SKM-1 (cell line): Measurements from ENCODE around the gene KRTAP9-8.
"Not testable (repeated sequence)": the region's sequence is repeated elsewhere in the genome, so short reads cannot be mapped to it uniquely, and the experiment has no call there.

ENCODE experiments used
- DNase-seq: peaks from one replicate; lab custom pipeline; 2025; ENCODE audit not compliant: unreplicated experiment; lab: John Stamatoyannopoulos, UW

The KRTAP9-8 gene, protein sequence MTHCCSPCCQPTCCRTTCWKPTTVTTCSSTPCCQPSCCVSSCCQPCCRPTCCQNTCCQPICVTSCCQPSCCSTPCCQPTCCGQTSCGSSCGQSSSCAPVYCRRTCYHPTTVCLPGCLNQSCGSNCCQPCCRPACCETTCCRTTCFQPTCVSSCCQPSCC

DNA sequence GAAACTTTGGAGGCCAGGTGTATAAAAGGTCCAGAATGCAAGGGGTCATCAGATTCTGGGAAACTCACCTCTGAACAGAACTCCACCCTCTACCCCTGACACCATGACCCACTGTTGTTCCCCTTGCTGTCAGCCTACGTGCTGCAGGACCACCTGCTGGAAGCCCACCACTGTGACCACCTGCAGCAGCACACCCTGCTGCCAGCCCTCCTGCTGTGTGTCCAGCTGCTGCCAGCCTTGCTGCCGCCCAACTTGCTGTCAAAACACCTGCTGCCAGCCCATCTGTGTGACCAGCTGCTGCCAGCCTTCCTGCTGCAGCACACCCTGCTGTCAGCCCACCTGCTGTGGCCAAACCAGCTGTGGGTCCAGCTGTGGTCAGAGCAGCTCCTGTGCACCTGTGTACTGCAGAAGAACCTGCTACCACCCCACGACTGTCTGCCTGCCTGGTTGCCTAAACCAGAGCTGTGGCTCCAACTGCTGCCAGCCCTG, at the start of gene KRTAP9-8:
KRTAP9-8 (plus strand) TSS at position 51 of the 489 bp plus-strand sequence; CDS start at position 104, 53 bp downstream.
- DNase-seq, result not testable (repeated sequence)

DNA sequence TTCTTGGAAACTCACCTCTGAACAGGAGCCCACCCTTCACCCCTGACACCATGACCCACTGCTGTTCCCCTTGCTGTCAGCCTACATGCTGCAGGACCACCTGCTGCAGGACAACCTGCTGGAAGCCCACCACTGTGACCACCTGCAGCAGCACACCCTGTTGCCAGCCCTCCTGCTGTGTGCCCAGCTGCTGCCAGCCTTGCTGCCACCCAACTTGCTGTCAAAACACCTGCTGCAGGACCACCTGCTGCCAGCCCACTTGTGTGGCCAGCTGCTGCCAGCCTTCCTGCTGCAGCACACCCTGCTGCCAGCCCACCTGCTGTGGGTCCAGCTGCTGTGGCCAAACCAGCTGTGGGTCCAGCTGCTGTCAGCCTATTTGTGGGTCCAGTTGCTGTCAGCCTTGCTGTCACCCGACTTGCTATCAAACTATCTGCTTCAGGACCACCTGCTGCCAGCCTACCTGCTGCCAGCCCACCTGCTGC, 47.9 kb upstream of the KRTAP9-8 start, which contains the start of gene KRTAP9-1:
KRTAP9-1 (plus strand) TSS at position 51 of the 482 bp plus-strand sequence; CDS start at position 51, 0 bp downstream.
- not testable (repeated sequence) for DNase-seq

DNA sequence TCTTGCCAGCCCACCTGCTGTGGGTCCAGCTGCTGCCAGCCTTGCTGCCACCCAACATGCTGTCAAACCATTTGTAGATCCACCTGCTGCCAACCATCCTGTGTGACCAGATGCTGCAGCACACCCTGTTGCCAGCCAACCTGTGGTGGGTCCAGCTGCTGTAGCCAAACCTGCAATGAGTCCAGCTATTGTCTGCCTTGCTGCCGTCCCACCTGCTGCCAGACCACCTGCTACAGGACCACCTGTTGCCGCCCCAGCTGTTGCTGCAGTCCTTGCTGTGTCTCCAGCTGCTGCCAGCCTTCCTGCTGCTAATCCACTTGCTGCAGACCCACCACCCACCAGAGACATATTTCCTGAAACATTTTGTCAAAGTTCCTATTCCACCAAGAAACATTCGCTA, 47.5 kb upstream of the KRTAP9-8 start:
- no peak for DNase-seq

DNA sequence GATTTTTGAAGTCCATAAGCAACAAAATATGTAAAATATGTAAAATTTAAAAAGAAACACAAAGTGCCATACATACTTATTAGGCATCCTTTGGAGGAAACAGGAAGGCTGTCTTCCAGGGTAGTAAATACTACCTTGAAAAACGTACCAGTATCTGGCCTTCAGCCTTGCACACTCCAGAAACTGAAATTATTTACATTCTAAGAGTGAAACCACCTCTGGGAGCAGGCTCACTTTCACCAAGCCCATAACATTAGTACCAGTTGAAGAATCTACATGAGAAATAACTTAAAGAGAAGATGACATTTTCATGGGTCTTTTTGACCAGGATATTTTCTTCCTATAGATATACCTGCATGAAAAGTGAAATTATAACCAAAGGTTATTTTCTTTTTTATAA, 41.7 kb upstream of the KRTAP9-8 start:
- DNase-seq, result no peak

DNA sequence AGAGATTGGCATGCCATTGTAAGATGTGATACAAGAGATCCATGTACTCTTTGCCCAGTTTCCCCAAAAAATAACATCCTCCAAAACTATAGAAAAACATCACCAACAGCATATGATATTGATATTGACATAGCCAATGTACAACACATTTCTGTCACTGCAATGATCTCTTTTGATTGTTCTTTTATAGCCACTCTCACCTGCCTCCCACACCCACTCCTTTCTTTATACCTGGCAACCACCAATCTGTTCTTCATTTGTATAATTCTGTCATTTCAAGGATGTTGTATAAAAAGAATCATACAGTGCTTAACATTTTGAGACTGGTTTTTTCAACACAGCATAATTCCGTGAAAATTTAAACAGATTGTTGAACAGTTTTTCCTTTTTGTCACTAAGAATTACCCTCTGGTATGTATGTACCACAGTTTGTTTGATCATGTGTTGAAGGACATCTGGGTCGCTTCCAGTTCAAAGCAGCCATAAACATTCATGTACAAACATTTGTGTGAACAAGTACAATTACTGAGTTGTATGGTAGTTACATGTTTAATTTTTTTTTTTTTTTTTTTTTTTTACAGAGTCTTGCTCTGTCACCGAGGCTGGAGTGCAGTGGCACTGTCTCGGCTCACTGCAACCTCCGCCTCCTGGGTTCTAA, 38.2 kb upstream of the KRTAP9-8 start:
- no peak for DNase-seq

DNA sequence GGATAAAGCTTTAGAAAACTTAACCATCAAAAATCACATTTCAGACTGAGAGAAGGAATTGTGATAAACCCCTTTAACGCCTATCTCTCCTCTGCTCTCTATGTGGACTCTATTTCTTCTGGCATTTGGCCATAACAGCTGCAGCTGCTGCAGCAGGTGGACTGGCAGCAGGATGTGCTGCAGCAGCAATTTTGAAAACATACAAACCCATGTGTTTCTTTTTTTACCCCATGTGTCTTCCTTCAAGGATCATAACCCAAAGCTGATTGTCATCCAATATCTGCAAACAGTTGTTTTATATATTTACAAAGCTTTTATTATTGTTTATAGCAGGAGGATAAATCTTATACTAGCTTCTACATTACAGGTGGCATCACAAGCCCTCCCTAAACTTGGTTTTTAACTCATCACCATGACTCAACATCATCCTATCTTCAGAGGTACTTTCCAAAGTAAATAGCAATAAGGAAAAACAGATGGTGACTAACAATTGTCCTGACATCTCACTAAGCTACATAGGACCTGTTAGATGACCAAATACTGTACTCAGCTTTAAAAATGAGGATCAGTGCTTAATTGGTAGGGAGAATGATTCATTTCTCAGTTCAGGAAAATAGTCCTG, 25.8 kb upstream of the KRTAP9-8 start:
- DNase-seq, result no peak

DNA sequence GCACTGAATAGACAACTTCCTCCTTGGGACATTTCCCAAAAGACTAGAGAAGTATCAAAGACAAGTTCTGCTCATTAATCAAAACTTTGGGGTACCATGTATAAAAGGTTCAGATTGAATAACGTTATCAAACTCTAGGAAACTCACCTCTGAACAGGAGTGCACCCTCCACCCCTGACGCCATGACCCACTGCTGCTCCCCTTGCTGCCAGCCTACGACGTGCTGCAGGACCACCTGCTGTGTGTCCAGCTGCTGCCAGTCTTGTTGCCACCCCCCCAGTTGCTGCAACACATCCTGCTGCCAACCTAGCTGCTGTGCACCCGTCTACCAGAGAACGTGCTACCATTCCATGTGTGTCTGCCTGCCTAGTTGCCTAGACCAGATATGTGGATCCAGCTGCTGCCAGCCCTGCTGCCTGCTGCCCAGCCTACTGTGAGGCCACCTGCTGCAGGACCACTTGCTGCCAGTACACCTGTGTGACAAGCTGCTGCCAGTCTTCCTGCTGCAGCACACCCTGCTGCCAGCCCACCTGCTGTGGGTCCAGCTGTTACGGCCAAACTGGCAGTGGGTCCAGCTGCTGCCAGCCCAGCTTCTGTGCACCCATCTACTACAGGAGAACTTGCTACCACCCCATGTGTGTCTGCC, 25.2 kb upstream of the KRTAP9-8 start:
- no peak for DNase-seq

DNA sequence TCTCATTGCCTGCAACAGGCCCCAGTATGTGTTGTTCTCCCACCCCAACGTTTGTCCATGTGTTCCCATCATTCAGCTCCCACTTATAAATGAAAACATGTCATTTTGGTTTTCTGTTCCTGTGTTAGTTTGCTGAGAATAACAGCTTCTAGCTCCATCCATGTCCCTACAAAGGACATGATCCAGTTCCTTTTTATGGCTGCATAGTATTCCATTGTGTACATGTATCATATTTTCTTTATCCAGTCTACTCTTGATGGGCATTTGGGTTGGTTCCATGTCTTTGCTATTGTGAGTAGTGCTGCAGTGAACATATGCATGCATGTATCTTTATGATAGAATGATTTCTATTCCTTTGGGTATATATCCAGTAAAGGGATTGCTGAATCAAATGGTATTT, 22.1 kb upstream of the KRTAP9-8 start:
- DNase-seq, result no peak

DNA sequence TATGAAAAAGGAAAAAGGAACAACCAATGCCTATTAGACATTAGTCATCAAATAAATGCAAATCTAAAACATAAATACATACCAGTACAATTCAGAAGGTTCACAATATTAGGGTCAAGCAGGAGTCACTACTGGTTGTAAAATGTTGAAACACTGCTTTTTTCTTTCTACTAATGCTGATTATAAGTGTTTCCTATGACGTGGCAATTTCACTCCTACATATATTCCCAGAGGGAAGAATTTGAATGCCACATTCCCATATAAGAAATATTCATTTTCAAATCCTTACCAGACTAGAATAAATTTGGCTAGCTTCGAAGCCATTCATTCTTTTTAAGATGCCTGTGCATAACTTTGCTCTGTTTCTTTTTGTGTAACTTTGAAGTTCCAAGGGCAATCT, 14.0 kb upstream of the KRTAP9-8 start:
- DNase-seq, result no peak

DNA sequence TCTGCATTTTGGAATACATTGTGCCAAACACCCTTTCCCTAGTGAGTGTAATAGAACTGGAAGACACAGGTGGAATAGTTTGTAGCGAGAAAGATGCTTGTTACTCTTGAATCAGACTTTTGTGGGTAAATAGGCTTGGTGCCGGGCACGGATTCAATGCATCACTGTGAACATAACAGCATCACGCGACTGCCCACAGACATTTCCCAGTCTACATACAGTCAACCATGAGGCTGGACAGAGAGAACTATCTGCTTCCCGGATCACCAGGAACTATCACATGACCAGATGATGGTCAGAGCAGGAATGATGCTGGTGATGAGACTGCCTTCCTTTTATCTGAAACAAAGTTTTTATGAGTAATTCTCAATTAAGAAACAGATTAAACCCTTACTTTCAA, 11.7 kb upstream of the KRTAP9-8 start:
- DNase-seq, result no peak

DNA sequence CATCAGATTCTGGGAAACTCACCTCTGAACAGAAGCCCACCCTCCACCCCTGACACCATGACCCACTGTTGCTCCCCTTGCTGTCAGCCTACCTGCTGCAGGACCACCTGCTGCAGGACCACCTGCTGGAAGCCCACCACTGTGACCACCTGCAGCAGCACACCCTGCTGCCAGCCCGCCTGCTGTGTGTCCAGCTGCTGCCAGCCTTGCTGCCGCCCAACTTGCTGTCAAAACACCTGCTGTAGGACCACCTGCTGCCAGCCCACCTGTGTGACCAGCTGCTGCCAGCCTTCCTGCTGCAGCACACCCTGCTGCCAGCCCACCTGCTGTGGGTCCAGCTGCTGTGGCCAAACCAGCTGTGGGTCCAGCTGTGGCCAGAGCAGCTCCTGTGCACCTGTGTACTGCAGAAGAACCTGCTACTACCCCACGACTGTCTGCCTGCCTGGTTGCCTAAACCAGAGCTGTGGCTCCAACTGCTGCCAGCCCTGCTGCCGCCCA, 11.2 kb upstream of the KRTAP9-8 start, which contains the start of gene KRTAP9-2:
KRTAP9-2 (plus strand) TSS at position 51 of the 498 bp plus-strand sequence; CDS start at position 58, 7 bp downstream.
- DNase-seq, result not testable (repeated sequence)

DNA sequence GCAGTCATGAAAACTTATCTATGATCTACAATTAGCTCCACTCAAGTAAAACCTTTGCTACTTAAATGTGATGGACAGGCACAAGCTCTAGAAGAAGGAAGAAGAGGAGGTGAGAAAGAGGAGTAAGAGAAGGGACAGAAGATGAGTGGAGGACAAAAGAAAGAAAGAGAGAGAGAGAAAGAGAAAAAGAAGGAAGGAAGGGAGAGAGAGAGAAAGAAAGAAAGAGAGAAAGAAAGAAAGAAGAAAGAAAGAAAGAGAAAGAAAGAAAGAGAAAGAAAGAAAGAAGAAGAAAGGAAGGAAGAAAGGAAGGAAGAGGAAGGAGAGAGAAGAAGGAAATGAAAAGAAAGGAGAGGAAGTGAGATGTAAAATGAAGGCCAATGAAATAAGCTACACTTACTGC, 7.7 kb upstream of the KRTAP9-8 start:
- DNase-seq, result no peak

DNA sequence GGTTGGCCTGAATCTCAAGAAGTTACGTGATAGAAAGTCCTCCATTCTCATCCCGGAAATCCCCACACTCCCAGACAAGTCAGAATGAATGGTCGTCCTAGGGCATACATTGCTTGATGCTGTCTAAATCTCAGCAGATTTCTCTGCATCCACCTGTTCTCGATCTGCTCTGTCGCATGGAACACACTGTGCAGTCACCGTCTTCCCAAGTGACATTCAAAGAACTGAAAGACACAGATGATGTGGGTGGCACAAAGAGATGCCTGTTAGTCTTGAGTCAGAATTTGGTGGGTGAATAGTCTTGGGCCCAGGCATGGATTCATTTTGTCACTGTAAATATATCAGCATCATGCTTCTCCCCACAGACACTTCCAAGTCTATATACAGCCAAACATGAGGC, 6.1 kb upstream of the KRTAP9-8 start:
- no peak for DNase-seq

DNA sequence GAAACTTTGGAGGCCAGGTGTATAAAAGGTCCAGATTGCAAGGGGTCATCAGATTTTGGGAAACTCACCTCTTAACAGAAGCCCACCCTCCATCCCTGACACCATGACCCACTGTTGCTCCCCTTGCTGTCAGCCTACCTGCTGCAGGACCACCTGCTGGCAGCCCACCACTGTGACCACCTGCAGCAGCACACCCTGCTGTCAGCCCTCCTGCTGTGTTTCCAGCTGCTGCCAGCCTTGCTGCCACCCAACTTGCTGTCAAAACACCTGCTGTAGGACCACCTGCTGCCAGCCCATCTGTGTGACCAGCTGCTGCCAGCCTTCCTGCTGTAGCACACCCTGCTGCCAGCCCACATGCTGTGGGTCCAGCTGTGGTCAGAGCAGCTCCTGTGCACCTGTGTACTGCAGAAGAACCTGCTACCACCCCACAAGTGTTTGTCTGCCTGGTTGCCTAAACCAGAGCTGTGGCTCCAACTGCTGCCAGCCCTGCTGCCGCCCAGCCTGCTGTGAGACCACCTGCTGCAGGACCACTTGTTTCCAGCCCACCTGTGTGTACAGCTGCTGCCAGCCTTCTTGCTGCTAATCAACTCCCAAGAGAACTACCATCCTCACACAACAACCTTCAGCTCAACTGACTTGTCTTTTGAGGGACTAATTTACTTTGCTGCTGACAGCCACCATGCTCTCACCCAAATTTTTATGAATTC, 5.2 kb upstream of the KRTAP9-8 start, which contains the start of gene KRTAP9-3:
KRTAP9-3 (plus strand) TSS at position 51 of the 707 bp plus-strand sequence; CDS start at position 104, 53 bp downstream.
- not testable (repeated sequence) for DNase-seq

DNA sequence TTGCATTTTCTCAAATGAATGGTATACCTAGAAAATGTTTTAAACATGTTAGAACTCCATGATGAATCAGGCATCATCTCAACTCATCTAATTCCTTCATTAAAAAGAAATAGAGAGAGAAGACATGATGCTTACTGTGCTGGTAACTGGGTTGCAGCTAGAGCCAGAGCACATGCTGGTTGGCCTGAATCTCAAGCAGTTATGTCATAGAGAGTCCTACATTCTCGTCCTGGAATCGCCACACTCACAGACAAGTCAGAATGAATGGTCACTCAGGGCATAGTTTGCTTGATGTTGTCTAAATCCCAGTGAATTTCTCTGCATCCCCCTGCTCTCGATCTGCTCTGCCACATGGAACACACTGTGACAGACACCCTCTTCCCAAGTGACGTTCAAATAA, 683 bp upstream of the KRTAP9-8 start:
- DNase-seq, result not testable (repeated sequence)

DNA sequence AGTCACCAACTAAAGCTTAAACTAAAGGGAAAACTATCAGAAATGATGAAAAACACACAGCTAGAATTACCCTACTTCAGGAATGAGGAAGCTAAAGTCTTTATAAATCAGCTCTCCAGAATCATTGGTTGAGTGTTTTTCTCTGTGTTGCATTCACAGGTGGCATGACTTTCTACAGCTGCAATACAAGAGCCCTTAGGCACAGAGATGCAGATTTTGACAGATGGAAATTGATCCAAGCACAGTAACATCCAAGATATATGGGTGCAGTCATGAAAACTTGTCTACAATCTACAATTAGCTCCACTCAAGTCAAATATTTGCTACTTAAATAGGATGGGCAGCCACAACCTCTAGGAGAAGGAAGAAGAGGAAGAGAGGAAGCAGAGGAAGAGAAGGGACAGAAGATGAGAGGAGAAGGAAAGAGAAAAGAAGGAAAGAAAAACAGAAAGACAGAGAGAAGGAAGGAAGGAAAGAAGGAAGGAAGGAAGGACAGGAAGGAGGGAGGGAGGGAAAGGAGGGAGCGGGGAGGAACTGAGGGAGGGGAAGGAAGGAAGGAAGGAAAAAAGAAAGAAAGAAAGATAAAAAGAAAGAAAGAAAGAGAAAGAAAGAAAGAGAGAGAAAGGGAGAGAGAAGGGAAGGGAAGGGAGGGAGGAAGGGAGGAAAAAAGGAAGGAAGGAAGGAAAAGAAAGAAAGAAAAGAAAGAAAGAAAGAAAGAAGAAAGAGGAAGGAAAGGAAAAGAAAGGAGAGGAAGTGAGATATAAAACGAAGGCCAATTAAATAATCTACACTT, 9.4 kb downstream of the KRTAP9-8 start:
- DNase-seq, result not testable (repeated sequence)

DNA sequence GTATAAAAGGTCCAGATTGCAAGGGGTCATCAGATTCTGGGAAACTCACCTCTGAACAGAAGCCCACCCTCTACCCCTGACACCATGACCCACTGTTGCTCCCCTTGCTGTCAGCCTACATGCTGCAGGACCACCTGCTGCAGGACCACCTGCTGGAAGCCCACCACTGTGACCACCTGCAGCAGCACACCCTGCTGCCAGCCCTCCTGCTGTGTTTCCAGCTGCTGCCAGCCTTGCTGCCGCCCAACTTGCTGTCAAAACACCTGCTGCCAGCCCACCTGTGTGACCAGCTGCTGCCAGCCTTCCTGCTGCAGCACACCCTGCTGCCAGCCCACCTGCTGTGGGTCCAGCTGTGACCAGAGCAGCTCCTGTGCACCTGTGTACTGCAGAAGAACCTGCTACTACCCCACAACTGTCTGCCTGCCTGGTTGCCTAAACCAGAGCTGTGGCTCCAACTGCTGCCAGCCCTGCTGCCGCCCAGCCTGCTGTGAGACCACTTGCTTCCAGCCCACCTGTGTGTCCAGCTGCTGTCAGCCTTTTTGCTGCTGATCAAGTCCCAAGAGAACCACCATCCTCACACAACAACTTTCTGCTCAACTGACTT, 11.9 kb downstream of the KRTAP9-8 start, which contains the start of gene KRTAP9-4:
KRTAP9-4 (plus strand) TSS at position 51 of the 604 bp plus-strand sequence; CDS start at position 85, 34 bp downstream.
- not testable (repeated sequence) for DNase-seq

DNA sequence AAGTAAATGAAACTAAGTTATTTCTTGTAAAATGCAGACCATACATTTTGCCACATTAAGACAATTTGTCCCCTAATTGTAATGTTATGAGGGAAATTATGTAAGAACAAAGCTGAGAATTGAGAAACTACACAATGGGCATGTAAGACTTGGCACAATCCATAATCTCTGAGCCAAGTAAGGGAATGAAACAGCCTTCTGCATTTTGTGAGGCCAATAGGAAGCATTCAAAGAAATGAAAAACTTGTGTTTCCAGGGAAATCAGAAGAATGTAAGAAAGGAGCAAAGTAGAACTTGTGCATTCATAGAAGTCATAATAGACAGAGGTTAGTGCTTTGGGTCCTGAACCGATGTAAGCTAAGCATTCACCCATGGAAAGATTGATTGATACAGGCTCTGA, 13.5 kb downstream of the KRTAP9-8 start:
- no peak for DNase-seq

DNA sequence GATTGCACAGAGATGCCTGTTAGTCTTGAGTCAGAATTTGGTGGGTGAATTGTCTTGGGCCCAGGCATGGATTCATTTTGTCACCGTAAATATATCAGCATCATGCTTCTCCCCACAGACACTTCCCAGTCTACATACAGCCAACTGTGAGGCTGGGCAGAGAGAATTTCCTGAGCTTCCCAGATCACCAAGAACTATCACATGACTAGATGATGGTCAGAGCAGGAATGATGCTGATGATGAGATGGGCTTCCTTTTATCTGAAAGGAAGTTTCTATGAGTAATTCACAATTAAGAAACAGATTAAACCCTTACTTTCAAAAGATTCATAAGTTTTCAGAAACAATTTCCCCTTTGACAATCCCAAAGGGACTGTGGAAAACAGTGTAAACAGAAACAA, 17.1 kb downstream of the KRTAP9-8 start:
- no peak for DNase-seq
